HCT116 (cell line): ENCODE data around the gene CAAP1. TPM values are rescaled to one million over a fixed set of nuclear protein-coding genes. Genes with fewer than 3 reads are reported as not detected.

Experiments
- ATAC-seq: fragments of 200-7000 bp; cut with Tn5 transposase; 2 replicates; pipeline ENCODE4 v1.9.1; 2020; ENCODE audit warnings: mild to moderate bottlenecking, moderate library complexity
- BruUV-seq: library from RNA; stranded (reverse); fragments of 400-500 nt; replicated peaks from 2 replicates; lab custom pipeline; 2021; lab: Mats Ljungman, UMichigan
- CTCF ChIA-PET: fragments of 300-600 bp; sonication (Branson Sonifier 250); formaldehyde crosslinking; loops from one replicate; lab custom pipeline; 2021; ENCODE audit warnings: antibody characterized with exemption; lab: Charles Lee
- POLR2A ChIA-PET: fragments of 300-600, 350-600 bp; sonication (Branson Sonifier 250); formaldehyde crosslinking; loops from one replicate; lab custom pipeline; 2021; ENCODE audit warnings: antibody characterized with exemption; lab: Charles Lee
- RAD21 ChIA-PET, 2 experiments: fragments of 300-600 bp; sonication (Branson Sonifier 250); formaldehyde crosslinking; loops; one replicate each; lab custom pipeline; 2023; ENCODE audit warnings: low total read pairs in 2 of 2; ENCODE audit not compliant: uncharacterized antibody in 2 of 2, unreplicated experiment in 2 of 2, low non-redundant PET in 1 of 2; lab: Charles Lee
- DNase-seq: peaks from one replicate; pipeline ENCODE4 v3.0.0-alpha.2; 2010; ENCODE audit warnings: low read depth, low spot score
- H2AFZ ChIP-seq: fragments of 200-600 bp; shearing (Covaris generic), sonication (generic); 2 replicates; pipeline ENCODE4 v1.6.1; 2017; ENCODE audit warnings: low read depth, mixed run types, mixed read lengths, antibody characterized with exemption, low read length; ENCODE audit not compliant: poor library complexity, severe bottlenecking
- H3K27ac ChIP-seq: 2 replicates; pipeline ENCODE4 v1.5.1; 2012; ENCODE audit warnings: low read depth, low read length
- H3K27me3 ChIP-seq: fragments of 200-600 bp; sonication (generic); 2 replicates; pipeline ENCODE4 v1.6.1; 2016; ENCODE audit warnings: mixed run types, low read length, mixed read lengths; ENCODE audit not compliant: insufficient read depth
- H3K36me3 ChIP-seq, 2 experiments: fragments of 200-500 bp in 1 of 2; fragments of 200-600 bp in 1 of 2; sonication (Bioruptor generic) in 1 of 2; sonication (generic) in 1 of 2; 2 replicates each; pipeline versions ENCODE4 v1.5.1 to v1.6.1; 2014 to 2016; ENCODE audit warnings: low read length in 2 of 2, inconsistent platforms in 1 of 2, mixed read lengths in 1 of 2, mixed run types in 1 of 2; ENCODE audit not compliant: insufficient read depth in 2 of 2, control insufficient read depth in 1 of 2
- H3K4me1 ChIP-seq, 2 experiments: fragments of 200-600 bp in 1 of 2; sonication (generic) in 1 of 2; 2 replicates each; pipeline versions ENCODE4 v1.5.1 to v1.6.1; 2012 to 2017; ENCODE audit warnings: low read length in 2 of 2, inconsistent platforms in 1 of 2, mild to moderate bottlenecking in 1 of 2, mixed read lengths in 1 of 2, mixed run types in 1 of 2, moderate library complexity in 1 of 2; ENCODE audit not compliant: insufficient read depth in 2 of 2, control insufficient read depth in 1 of 2
- H3K4me2 ChIP-seq: fragments of 200-600 bp; sonication (generic); 2 replicates; pipeline ENCODE4 v1.6.1; 2017; ENCODE audit warnings: mixed run types, low read length, mixed read lengths
- H3K4me3 ChIP-seq, 2 experiments: fragments of 200-600 bp in 1 of 2; sonication (generic) in 1 of 2; replicated peaks in 1 of 2; 2 replicates each; pipeline ENCODE4 v1.5.1; 2011 to 2016; ENCODE audit warnings: low read length in 2 of 2, control low read depth in 1 of 2, low read depth in 1 of 2, mild to moderate bottlenecking in 1 of 2, mixed read lengths in 1 of 2, mixed run types in 1 of 2
- H3K79me2 ChIP-seq: fragments of 200-600 bp; sonication (generic); 2 replicates; pipeline ENCODE4 v1.6.1; 2017; ENCODE audit warnings: mild to moderate bottlenecking, mixed run types, low read length, moderate library complexity, mixed read lengths; ENCODE audit not compliant: insufficient read depth
- H3K9ac ChIP-seq: fragments of 200-600 bp; sonication (generic); 2 replicates; pipeline ENCODE4 v1.6.1; 2016; ENCODE audit warnings: low read length, mixed read lengths
- H3K9me2 ChIP-seq: fragments of 200-600 bp; sonication (generic), shearing (Covaris generic); 2 replicates; pipeline ENCODE4 v1.6.1; 2017; ENCODE audit warnings: mixed run types, mild to moderate bottlenecking, moderate library complexity; ENCODE audit not compliant: insufficient read depth
- H3K9me3 ChIP-seq, 2 experiments: fragments of 200-500 bp in 1 of 2; fragments of 200-600 bp in 1 of 2; sonication (Bioruptor generic) in 1 of 2; sonication (generic) in 1 of 2; 2 replicates each; pipeline ENCODE4 v1.6.1; 2014 to 2017; ENCODE audit warnings: low read length in 2 of 2, mixed read lengths in 2 of 2, inconsistent platforms in 1 of 2, low read depth in 1 of 2, mild to moderate bottlenecking in 1 of 2, mixed run types in 1 of 2, moderate library complexity in 1 of 2; ENCODE audit not compliant: control insufficient read depth in 1 of 2, insufficient read depth in 1 of 2
- H4K20me1 ChIP-seq: fragments of 200-600 bp; sonication (generic), shearing (Covaris generic); 2 replicates; pipeline ENCODE4 v1.6.1; 2017; ENCODE audit warnings: mixed run types, mild to moderate bottlenecking, moderate library complexity; ENCODE audit not compliant: insufficient read depth
- CBX3 ChIP-seq: IDR thresholded peaks from 2 replicates; pipeline ENCODE4 v1.6.1; 2012; ENCODE audit warnings: low read depth
- ELF1 ChIP-seq: IDR thresholded peaks from 2 replicates; pipeline ENCODE4 v1.6.1; 2012; ENCODE audit warnings: low read depth, borderline replicate concordance
- EZH2 ChIP-seq: fragments of 200-600 bp; sonication (generic); IDR thresholded peaks from 2 replicates; pipeline ENCODE4 v1.6.1; 2017; ENCODE audit warnings: antibody characterized with exemption, mixed run types
- JUND ChIP-seq: IDR thresholded peaks from 2 replicates; pipeline ENCODE4 v1.6.1; 2012
- POLR2AphosphoS5 ChIP-seq: IDR thresholded peaks from 2 replicates; pipeline ENCODE4 v1.6.1; 2011; ENCODE audit warnings: mild to moderate bottlenecking, low read depth, low read length, moderate library complexity
- RAD21 ChIP-seq: IDR thresholded peaks from 2 replicates; pipeline ENCODE4 v1.6.1; 2012; ENCODE audit warnings: low read depth, mild to moderate bottlenecking
- TCF7L2 ChIP-seq: IDR thresholded peaks from 2 replicates; pipeline ENCODE4 v1.7.0; 2011; ENCODE audit warnings: borderline replicate concordance, inconsistent platforms; ENCODE audit not compliant: insufficient read depth, insufficient read length; ENCODE audit errors: extremely low read depth
- intact Hi-C: fragments of 100-400 bp; cut with micrococcal nuclease; formaldehyde crosslinking; loops from 2 replicates; pipeline ENCODE4 v1.10.0; 2022
- total RNA-seq: library from RNA; stranded (reverse); gene quantifications from one replicate; pipeline ENCODE4 v1.2.1, GENCODE V29; 2021; ENCODE audit not compliant: unreplicated experiment
- TF ChIP-seq, protein P1 (sequence below): IDR thresholded peaks from 2 replicates; pipeline ENCODE4 v1.6.1; 2012
- TF ChIP-seq, protein P2 (sequence below): IDR thresholded peaks from 2 replicates; pipeline ENCODE4 v1.6.1; 2012

CAAP1 gene
- total RNA-seq, 1 experiment from 2014 or later, result 19.1 TPM

DNA sequence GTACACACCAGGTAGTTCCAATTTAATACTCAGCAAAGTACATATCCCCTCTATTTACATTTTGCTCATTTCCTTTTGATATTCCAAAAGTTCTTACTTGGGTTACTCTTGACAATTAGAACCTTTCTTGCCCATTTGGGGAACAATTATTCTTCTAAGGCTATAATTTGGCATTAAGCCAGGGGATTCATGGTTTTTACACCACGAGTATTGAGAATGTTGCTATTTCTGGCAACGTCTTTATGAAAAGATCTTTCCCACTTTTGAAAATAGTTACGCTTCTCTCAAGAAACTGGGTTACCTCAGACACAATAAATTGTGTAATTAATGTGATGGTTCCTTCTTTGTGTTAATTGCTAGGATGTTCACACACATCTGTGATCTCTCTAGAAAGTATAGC lies 11.5 kb upstream of the CAAP1 start:
- H3K27ac ChIP-seq, result no peak overlapping the region
- no TSS peak for BruUV-seq
- no peak overlapping the region for H3K4me2 ChIP-seq
- H3K4me3 ChIP-seq, result no peak overlapping the region
- peaks cover 2 to 16% of the 10 kb centered on the region in 2 experiments; a peak in 3 of 4 replicates for H3K36me3 ChIP-seq
- TF ChIP-seq, protein P1, sequence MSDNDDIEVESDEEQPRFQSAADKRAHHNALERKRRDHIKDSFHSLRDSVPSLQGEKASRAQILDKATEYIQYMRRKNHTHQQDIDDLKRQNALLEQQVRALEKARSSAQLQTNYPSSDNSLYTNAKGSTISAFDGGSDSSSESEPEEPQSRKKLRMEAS, result no peak
- TF ChIP-seq, protein P2, sequence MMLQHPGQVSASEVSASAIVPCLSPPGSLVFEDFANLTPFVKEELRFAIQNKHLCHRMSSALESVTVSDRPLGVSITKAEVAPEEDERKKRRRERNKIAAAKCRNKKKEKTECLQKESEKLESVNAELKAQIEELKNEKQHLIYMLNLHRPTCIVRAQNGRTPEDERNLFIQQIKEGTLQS, result no peak
- TF ChIP-seq EZH2, result no peak
- TF ChIP-seq TCF7L2, result no peak
- TF ChIP-seq ELF1, result no peak
- TF ChIP-seq RAD21, result no peak
- TF ChIP-seq CBX3, result no peak
- TF ChIP-seq POLR2AphosphoS5, result no peak
- ChIA-PET CTCF (no interaction called here), POLR2A (no interaction called here), RAD21 (no interaction called here)
- no peak for ATAC-seq
- no peaks in the 10 kb centered on the region for H3K9me3 ChIP-seq
- H3K27me3 ChIP-seq, result no peaks in the 10 kb centered on the region
- no peak overlapping the region for H2AFZ ChIP-seq
- H3K9ac ChIP-seq, result no peak overlapping the region
- no peaks in the 10 kb centered on the region for H3K9me2 ChIP-seq
- intact Hi-C loops, result no loop called here
- no peak for DNase-seq
- H3K79me2 ChIP-seq, result 0 out of 2 replicates have a peak, but pooled peaks cover 3% of the 10 kb centered on the region
- no peaks in the 10 kb centered on the region for H4K20me1 ChIP-seq
- no peaks in the 10 kb centered on the region for H3K4me1 ChIP-seq

DNA sequence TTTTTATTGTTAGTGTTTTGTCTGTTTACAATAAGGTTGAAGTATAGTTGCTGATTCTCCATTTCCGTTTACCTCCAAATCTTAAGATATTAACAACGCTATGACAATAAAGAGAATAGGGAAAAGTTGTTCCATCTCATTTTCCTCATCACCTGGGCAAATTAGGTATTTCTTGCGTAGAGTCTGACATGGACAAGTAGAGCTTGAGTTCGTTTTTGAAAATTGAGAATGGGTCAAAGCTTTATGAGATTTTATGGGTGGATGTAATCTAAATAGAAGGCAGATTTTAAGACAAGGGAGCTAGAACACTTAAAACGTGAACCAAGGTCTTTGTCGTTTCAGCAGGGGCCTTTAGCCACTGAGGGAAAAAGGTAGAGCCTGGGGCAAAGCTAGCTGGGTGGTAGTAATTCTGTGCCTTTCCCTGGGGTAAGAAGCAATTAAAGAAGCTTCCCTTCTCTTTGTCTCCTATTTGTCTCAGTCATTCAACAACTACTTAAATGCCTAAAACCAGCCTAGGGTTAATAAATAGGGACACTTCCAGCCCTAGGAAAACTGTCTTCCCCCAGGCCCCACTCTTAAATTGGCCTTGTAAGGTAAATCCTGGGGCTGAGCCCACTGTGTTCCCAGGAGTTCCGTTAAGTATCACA lies 551 bp upstream of the CAAP1 start:
- Histone ChIP-seq H3K9me3 (no peaks in the 10 kb centered on the region), H3K4me3 (peak overlapping the region; percentile 77 to 91), H3K79me2 (peaks cover 40% of the 10 kb centered on the region), H3K27me3 (no peaks in the 10 kb centered on the region), H3K4me1 (peaks cover 5 to 14% of the 10 kb centered on the region in 2 experiments; a peak in 3 of 4 replicates), H3K27ac (peak overlapping the region; percentile 97), H3K4me2 (peak overlapping the region; percentile 82), H4K20me1 (no peaks in the 10 kb centered on the region), H3K9me2 (no peaks in the 10 kb centered on the region), H3K9ac (peak overlapping the region; percentile 83), H2AFZ (peak overlapping the region; percentile 10), H3K36me3 (no peaks in the 10 kb centered on the region; a peak in 1 of 4 replicates)
- TF ChIP-seq, protein P1, result no peak
- 0 out of 2 replicates have a peak, but pooled peaks have one; percentile 4 for TF ChIP-seq JUND
- ChIA-PET POLR2A (no interaction called here), RAD21 (no interaction called here), CTCF (interaction anchor here (1.2 kb wide), 1 partner anchor 22 kb away, joined by 3 read pairs; no protein-coding TSS in a partner anchor)
- TSS peak; percentile 98 for BruUV-seq
- ATAC-seq (no peak), DNase-seq (no peak)
- intact Hi-C loops, result no loop called here
